Ovary (tissue), 3 donors: ENCODE measurements around the gene SAV1.

Experiments used
- EP300 ChIP-seq: sonication (generic); formaldehyde crosslinking; IDR thresholded peaks from one replicate; pipeline ENCODE4 v1.6.1; 2017; ENCODE audit warnings: antibody characterized with exemption
- TF ChIP-seq, protein P1 (sequence below), 3 donors: fragments of 450-650 bp in 2 of 3; fragments of 200-600 bp in 1 of 3; IDR thresholded peaks; one replicate each; pipeline versions ENCODE4 v1.5.1 to v1.8.0; 2016 to 2022; ENCODE audit warnings: antibody characterized with exemption in 3 of 3, mild to moderate bottlenecking in 1 of 3
- donor health status: DM: no; HTN: no; CAD: no.

GRCh38 chr14:50678163-50678562 is 10.1 kb upstream of the SAV1 start:
- TF ChIP-seq EP300 = no peak
- TF ChIP-seq, protein P1, sequence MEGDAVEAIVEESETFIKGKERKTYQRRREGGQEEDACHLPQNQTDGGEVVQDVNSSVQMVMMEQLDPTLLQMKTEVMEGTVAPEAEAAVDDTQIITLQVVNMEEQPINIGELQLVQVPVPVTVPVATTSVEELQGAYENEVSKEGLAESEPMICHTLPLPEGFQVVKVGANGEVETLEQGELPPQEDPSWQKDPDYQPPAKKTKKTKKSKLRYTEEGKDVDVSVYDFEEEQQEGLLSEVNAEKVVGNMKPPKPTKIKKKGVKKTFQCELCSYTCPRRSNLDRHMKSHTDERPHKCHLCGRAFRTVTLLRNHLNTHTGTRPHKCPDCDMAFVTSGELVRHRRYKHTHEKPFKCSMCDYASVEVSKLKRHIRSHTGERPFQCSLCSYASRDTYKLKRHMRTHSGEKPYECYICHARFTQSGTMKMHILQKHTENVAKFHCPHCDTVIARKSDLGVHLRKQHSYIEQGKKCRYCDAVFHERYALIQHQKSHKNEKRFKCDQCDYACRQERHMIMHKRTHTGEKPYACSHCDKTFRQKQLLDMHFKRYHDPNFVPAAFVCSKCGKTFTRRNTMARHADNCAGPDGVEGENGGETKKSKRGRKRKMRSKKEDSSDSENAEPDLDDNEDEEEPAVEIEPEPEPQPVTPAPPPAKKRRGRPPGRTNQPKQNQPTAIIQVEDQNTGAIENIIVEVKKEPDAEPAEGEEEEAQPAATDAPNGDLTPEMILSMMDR (IDR thresholded peaks at IDR 0.05) = no peak
